ENCODE data around the gene NOTCH1.

Gene NOTCH1

GRCh38 chr9:136546697-136547501, 1.1 kb upstream of the NOTCH1 start:
- TF ChIP-seq GATA3 (IDR thresholded peaks at IDR 0.05; ENCODE audit: low read depth, low read length): no peak
- TF ChIP-seq GATA2 (IDR thresholded peaks at IDR 0.05; ENCODE audit: low read depth, low read length): no peak

DNA sequence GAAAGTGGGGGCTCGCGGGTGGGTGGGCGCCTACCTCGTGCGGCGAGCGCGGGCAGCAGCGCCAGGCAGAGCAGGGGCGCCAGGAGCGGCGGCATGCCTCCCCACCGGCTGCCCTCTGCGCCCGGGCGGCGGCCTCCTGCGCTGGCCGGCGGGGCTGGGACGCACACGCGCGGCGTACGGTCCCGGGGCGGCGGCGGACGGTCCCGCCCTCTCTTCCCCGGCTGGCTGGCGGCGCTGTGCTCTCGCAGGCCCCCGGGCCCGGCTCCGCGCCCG, 220 bp downstream of the NOTCH1 start:
- TF ChIP-seq GATA2 (IDR thresholded peaks at IDR 0.05; ENCODE audit: low read depth, low read length) (no peak), GATA3 (IDR thresholded peaks at IDR 0.05; ENCODE audit: low read depth, low read length) (no peak)

- TF ChIP-seq GATA2 (IDR thresholded peaks at IDR 0.05; ENCODE audit: low read depth, low read length) (no peak), GATA3 (IDR thresholded peaks at IDR 0.05; ENCODE audit: low read depth, low read length) (no peak)
Observed at GRCh38 chr9:136544964-136545691, 720 bp downstream of the NOTCH1 start.

GRCh38 chr9:136544548-136544963, 1.3 kb downstream of the NOTCH1 start:
- TF ChIP-seq GATA3 (IDR thresholded peaks at IDR 0.05; ENCODE audit: low read depth, low read length) (no peak), GATA2 (IDR thresholded peaks at IDR 0.05; ENCODE audit: low read depth, low read length) (no peak)

DNA sequence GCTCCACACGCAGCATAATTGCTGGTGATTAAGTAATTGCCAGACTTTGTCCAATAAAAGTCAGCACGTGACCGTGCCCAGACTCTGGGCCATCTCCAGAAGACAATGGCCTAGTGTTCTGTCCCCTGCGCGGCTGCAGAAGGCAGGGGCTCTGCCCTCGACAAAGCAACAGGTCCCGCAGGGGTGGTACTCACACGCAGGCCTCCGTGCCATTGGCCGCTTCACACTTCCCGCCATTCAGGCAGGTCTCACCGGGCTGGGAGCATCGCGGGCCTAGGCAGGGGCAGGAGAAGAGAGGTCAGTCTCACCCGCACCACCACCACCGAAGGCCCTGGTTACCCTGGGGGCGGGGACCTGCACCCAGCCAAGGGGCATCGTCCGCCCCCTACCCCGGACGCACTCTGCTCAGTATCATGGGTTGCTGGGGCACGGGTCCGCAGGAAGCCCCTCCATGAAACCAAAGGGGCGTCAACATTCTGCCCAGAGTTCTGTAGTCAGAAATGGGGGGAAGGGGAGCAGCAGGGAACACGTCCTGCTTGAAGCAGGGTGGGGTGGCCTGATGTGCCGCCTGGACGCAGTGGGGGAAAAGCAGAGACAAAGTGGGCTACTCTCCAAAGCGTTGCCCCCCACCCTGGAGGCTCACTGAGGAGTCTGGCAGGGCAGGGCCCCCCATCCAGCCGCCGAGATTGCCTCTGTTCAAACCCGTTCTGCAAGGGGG, 1.9 kb downstream of the NOTCH1 start:
- no peak for TF ChIP-seq GATA3 (IDR thresholded peaks at IDR 0.05; ENCODE audit: low read depth, low read length)
- TF ChIP-seq GATA2 (IDR thresholded peaks at IDR 0.05; ENCODE audit: low read depth, low read length): no peak

DNA sequence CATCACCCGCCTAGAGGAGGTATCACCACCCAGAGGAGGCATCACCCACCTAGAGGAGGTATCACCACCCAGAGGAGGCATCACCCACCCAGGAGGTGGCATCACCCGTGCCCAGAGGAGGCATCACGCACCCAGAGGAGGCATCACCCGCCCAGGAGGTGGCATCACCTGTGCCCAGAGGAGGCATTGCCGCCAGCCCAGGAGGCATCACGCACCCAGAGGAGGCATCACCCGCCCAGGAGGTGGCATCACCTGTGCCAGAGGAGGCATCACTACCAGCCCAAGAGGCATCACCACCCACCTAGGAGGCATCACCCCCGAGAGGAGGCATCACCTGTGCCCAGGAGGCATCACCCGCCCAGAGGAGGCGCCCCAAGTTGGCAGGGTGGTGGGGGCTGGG, 2.6 kb downstream of the NOTCH1 start:
- no peak for TF ChIP-seq GATA3 (IDR thresholded peaks at IDR 0.05; ENCODE audit: low read depth, low read length)
- no peak for TF ChIP-seq GATA2 (IDR thresholded peaks at IDR 0.05; ENCODE audit: low read depth, low read length)

GRCh38 chr9:136542241-136543040, 3.4 kb downstream of the NOTCH1 start:
- TF ChIP-seq GATA2 (IDR thresholded peaks at IDR 0.05; ENCODE audit: low read depth, low read length) (no peak), GATA3 (IDR thresholded peaks at IDR 0.05; ENCODE audit: low read depth, low read length) (no peak)

DNA sequence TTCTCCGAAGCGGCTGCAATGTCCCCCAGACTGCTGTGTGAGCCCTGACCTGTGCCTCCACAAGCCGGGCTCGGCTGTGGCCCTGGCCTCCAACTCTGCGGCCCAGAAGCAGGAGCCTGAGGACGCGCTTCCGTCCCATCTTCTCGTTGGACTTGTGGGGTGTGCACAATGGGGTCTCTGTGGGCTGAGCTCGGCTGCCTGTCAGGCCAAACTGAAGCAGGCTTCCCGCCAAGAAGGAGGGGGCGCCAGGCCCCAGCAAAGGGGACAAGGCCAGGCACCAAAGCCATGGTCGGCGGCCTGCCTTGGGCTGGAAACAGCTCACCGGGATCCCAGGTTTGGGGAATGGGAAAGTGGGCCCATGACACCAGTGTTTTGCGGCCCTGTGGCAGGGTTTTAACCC, 4.1 kb downstream of the NOTCH1 start:
- TF ChIP-seq GATA3 (IDR thresholded peaks at IDR 0.05; ENCODE audit: low read depth, low read length): no peak
- TF ChIP-seq GATA2 (IDR thresholded peaks at IDR 0.05; ENCODE audit: low read depth, low read length): no peak

- TF ChIP-seq GATA2 (IDR thresholded peaks at IDR 0.05; ENCODE audit: low read depth, low read length) (no peak), GATA3 (IDR thresholded peaks at IDR 0.05; ENCODE audit: low read depth, low read length) (no peak)
Observed at GRCh38 chr9:136541179-136541578, 4.7 kb downstream of the NOTCH1 start.

GRCh38 chr9:136539427-136540421, 6.1 kb downstream of the NOTCH1 start:
- TF ChIP-seq GATA2 (IDR thresholded peaks at IDR 0.05; ENCODE audit: low read depth, low read length): no peak
- TF ChIP-seq GATA3 (IDR thresholded peaks at IDR 0.05; ENCODE audit: low read depth, low read length): no peak

- TF ChIP-seq GATA2 (IDR thresholded peaks at IDR 0.05; ENCODE audit: low read depth, low read length) (no peak), GATA3 (IDR thresholded peaks at IDR 0.05; ENCODE audit: low read depth, low read length) (no peak)
Observed at GRCh38 chr9:136538599-136539426, 7.0 kb downstream of the NOTCH1 start.
